Neural crest cell (in vitro differentiated cells): ENCODE data around the gene ATP8A1. TPM values are rescaled to one million over a fixed set of nuclear protein-coding genes. Genes with fewer than 3 reads are reported as not detected.

ENCODE experiments used
- DNase-seq: peaks from one replicate; pipeline ENCODE4 v3.0.0; 2021; ENCODE audit warnings: low read depth, mixed read lengths, low spot score
- H3K27ac Mint-ChIP-seq: one replicate; pipeline ENCODE4 v1.8.0; 2021; ENCODE audit warnings: mild to moderate bottlenecking, mixed read lengths; ENCODE audit not compliant: unreplicated experiment
- H3K27me3 Mint-ChIP-seq: 2 replicates; pipeline ENCODE4 v1.8.0; 2021; ENCODE audit warnings: low read depth, mild to moderate bottlenecking, mixed read lengths
- H3K36me3 Mint-ChIP-seq: 2 replicates; pipeline ENCODE4 v1.8.0; 2021; ENCODE audit warnings: low read depth, mild to moderate bottlenecking, mixed read lengths
- H3K4me1 Mint-ChIP-seq: 2 replicates; pipeline ENCODE4 v1.8.0; 2021; ENCODE audit warnings: mixed read lengths
- H3K4me3 Mint-ChIP-seq: one replicate; pipeline ENCODE4 v1.8.0; 2021; ENCODE audit warnings: mild to moderate bottlenecking, mixed read lengths
- H3K9me3 Mint-ChIP-seq: 2 replicates; pipeline ENCODE4 v1.8.0; 2021; ENCODE audit warnings: mixed read lengths
- total RNA-seq: library from RNA; stranded (reverse); gene quantifications from 2 replicates; pipeline ENCODE4 v1.2.1, GENCODE V29; 2021
- TF ChIP-seq, protein P1 (sequence below): fragments of 200-600 bp; sonication (generic); conservative IDR thresholded peaks from 2 replicates; pipeline ENCODE4 v1.5.0; 2021; ENCODE audit warnings: antibody characterized with exemption, mild to moderate bottlenecking

The ATP8A1 gene
- total RNA-seq, 1 donor from 2014 or later, result 11.9 TPM

DNA sequence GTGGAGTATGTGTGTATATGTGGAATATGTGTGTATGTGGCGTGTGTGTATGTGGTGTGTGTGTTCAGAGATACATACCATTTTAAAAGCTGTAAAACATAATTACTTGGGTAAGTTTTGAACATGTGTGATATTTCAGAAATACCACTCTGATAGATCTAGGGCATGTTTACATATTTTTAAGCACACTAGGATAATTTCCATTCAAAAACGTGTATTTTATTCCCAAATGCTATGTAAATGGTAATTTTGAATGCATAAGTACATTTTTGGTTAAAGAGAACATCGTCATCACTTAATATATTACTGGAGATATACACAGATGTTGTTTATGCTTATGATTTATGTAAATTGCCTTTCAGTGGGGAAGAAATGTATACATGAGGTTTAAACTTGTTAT lies 294.3 kb downstream of the ATP8A1 start:
- Mint-ChIP-seq H3K36me3 (no peaks in the 10 kb centered on the region), H3K4me1 (no peaks in the 10 kb centered on the region), H3K9me3 (no peaks in the 10 kb centered on the region), H3K27me3 (peaks cover 17% of the 10 kb centered on the region), H3K27ac (no peak overlapping the region), H3K4me3 (no peak overlapping the region)
- DNase-seq, result no peak
- TF ChIP-seq, protein P1, sequence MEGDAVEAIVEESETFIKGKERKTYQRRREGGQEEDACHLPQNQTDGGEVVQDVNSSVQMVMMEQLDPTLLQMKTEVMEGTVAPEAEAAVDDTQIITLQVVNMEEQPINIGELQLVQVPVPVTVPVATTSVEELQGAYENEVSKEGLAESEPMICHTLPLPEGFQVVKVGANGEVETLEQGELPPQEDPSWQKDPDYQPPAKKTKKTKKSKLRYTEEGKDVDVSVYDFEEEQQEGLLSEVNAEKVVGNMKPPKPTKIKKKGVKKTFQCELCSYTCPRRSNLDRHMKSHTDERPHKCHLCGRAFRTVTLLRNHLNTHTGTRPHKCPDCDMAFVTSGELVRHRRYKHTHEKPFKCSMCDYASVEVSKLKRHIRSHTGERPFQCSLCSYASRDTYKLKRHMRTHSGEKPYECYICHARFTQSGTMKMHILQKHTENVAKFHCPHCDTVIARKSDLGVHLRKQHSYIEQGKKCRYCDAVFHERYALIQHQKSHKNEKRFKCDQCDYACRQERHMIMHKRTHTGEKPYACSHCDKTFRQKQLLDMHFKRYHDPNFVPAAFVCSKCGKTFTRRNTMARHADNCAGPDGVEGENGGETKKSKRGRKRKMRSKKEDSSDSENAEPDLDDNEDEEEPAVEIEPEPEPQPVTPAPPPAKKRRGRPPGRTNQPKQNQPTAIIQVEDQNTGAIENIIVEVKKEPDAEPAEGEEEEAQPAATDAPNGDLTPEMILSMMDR, result no peak

DNA sequence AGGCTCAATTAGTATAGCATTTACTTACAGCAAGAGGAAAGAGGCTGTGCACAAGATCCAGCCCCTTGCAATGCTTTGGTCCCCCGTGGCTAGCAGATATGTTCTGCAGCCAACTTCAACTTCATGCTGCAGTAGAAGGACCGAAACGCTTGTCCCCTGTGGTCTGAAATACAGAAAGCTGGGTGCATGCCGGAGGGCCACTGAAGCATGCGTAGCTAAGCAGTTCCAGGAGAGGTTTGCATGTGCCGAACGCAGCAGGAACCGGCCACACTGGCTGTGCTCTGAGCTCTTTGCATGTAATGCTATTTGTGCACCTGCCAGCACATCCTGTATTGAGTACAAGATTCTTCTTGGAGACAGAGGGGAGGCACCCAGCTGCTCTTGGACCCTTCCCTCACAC lies 295.4 kb downstream of the ATP8A1 start:
- Mint-ChIP-seq H3K27me3 (peaks cover 19% of the 10 kb centered on the region), H3K4me1 (no peaks in the 10 kb centered on the region), H3K4me3 (no peak overlapping the region), H3K36me3 (no peaks in the 10 kb centered on the region), H3K9me3 (no peaks in the 10 kb centered on the region), H3K27ac (no peak overlapping the region)
- TF ChIP-seq, protein P1, result no peak
- no peak for DNase-seq

DNA sequence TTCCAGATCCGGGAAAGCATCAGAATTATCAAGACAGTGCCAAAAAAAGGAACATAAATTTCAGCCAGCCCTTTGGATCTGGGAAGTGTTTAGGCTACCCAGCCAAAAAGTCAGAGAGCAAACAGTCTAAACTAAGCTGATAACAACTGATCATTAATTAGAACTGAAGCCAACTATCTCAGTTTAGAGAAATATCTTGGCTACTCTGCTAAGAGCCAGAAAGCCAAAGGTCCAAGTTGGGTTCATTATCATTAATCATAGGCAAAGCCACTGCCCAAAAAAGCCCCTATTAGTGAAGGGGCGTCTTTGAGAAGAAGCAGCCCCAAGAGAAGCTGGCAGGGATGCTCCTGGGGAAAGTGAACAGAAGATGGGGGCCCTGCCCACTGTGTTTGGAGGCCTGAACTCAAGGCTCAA lies 296.6 kb downstream of the ATP8A1 start:
- Mint-ChIP-seq H3K27me3 (peaks cover 27% of the 10 kb centered on the region), H3K4me1 (no peaks in the 10 kb centered on the region), H3K36me3 (no peaks in the 10 kb centered on the region), H3K4me3 (no peak overlapping the region), H3K9me3 (no peaks in the 10 kb centered on the region), H3K27ac (no peak overlapping the region)
- DNase-seq, result no peak
- TF ChIP-seq, protein P1, result no peak

DNA sequence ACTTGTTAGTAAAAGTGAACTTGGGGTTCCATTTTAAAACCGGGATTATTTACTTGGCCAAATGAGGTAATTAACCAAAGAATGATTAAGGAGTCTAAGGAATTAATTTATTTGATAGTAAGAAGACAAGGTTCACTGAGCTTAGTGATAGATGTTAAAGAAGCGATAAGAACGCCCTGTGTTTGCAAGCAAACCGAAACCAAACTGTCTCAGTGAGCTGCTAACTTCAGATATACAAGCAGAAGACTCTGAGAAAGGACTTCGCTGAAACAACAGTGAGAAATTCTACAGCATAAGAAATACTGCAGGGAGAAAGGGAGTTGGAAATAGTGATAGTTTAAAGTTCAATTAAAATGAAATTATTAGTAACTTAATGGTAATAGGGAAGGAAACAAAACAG lies 297.2 kb downstream of the ATP8A1 start:
- H3K27ac Mint-ChIP-seq, result no peak overlapping the region
- H3K36me3 Mint-ChIP-seq, result no peaks in the 10 kb centered on the region
- no peaks in the 10 kb centered on the region for H3K9me3 Mint-ChIP-seq
- TF ChIP-seq, protein P1, result no peak
- no peak for DNase-seq
- peaks cover 30% of the 10 kb centered on the region for H3K27me3 Mint-ChIP-seq
- no peaks in the 10 kb centered on the region for H3K4me1 Mint-ChIP-seq
- no peak overlapping the region for H3K4me3 Mint-ChIP-seq

Other genes with a start within 250 kb of the ATP8A1 start
- not detected in 2 replicates for gene GRXCR1, start 235.6 kb upstream of the ATP8A1 start, total RNA-seq